Liver (tissue), 3 donors: ENCODE results near the gene DLK1.

Experiments used
- CTCF ChIP-seq: fragments of 150-350 bp; IDR thresholded peaks from 2 replicates; pipeline ENCODE4 v1.5.1; 2017; ENCODE audit warnings: improper control_type of control experiment, low read depth, low read length; ENCODE audit not compliant: missing input control
- GABPA ChIP-seq, 2 donors: IDR thresholded peaks in 1 of 2; conservative IDR thresholded peaks in 1 of 2; 2 replicates each; pipeline ENCODE4 v1.6.1; 2016; ENCODE audit warnings: antibody characterized with exemption in 2 of 2, mild to moderate bottlenecking in 1 of 2, moderate library complexity in 1 of 2
- TAF1 ChIP-seq: conservative IDR thresholded peaks from 2 replicates; pipeline ENCODE4 v1.6.1; 2016; ENCODE audit warnings: antibody characterized with exemption, mild to moderate bottlenecking
- TF ChIP-seq, protein P1 (sequence below): IDR thresholded peaks from 2 replicates; pipeline ENCODE4 v1.6.1; 2016; ENCODE audit warnings: antibody characterized with exemption
- TF ChIP-seq, protein P2 (sequence below): IDR thresholded peaks from 2 replicates; pipeline ENCODE4 v1.6.1; 2016; ENCODE audit warnings: antibody characterized with exemption, mild to moderate bottlenecking
- donor health status: healthy.
- donor health status: healthy.

DNA sequence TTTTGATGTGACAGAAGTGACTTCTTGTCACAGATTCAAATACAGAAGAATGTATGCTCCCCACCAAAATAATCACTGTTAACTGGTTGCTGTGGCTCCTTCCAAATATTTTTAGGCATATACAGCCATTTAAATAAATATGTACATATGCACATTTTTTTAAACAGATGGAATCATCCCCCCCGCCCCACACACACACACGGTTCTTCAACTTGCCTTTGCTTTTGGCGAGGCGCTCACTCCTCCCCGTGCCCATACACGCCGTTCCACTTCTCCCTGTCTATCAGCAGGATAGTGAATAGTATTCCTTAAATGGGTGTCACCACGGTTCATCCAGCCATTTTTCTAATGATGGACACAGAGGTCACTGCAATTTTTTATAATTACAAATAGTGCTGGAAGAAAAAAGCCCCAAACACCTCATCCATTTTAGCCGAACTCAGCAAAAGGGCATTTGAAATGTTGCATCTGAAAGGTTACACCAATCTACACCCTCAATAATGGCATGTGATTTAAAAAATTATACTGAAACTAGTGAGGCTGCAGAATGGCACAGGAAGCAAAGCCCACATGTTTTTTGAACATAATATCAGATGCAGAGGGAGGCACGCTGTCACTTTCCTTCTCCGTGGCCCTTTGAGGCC lies 60.0 kb downstream of the DLK1 start:
- no peak for TF ChIP-seq GABPA (IDR thresholded peaks at IDR 0.05 in 1 of 2, conservative IDR thresholded peaks at IDR 0.05 in 1 of 2)
- no peak for TF ChIP-seq TAF1
- TF ChIP-seq CTCF, result no peak
- TF ChIP-seq, protein P1, sequence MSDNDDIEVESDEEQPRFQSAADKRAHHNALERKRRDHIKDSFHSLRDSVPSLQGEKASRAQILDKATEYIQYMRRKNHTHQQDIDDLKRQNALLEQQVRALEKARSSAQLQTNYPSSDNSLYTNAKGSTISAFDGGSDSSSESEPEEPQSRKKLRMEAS, result no peak
- TF ChIP-seq, protein P2, sequence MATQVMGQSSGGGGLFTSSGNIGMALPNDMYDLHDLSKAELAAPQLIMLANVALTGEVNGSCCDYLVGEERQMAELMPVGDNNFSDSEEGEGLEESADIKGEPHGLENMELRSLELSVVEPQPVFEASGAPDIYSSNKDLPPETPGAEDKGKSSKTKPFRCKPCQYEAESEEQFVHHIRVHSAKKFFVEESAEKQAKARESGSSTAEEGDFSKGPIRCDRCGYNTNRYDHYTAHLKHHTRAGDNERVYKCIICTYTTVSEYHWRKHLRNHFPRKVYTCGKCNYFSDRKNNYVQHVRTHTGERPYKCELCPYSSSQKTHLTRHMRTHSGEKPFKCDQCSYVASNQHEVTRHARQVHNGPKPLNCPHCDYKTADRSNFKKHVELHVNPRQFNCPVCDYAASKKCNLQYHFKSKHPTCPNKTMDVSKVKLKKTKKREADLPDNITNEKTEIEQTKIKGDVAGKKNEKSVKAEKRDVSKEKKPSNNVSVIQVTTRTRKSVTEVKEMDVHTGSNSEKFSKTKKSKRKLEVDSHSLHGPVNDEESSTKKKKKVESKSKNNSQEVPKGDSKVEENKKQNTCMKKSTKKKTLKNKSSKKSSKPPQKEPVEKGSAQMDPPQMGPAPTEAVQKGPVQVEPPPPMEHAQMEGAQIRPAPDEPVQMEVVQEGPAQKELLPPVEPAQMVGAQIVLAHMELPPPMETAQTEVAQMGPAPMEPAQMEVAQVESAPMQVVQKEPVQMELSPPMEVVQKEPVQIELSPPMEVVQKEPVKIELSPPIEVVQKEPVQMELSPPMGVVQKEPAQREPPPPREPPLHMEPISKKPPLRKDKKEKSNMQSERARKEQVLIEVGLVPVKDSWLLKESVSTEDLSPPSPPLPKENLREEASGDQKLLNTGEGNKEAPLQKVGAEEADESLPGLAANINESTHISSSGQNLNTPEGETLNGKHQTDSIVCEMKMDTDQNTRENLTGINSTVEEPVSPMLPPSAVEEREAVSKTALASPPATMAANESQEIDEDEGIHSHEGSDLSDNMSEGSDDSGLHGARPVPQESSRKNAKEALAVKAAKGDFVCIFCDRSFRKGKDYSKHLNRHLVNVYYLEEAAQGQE, result no peak
